ENCODE results near the gene HRH2. TPM values are rescaled to one million over a fixed set of nuclear protein-coding genes. Genes with fewer than 3 reads are reported as not detected.

Gene HRH2
- polyA plus RNA-seq, 2 donors: 0.18 to 0.40 TPM

GRCh38 chr5:175670372-175670771 is 12.5 kb downstream of the HRH2 start:
- Histone ChIP-seq H3K36me3 (ENCODE audit: control insufficient read depth in 2 of 2, insufficient read depth in 2 of 2, low read length in 1 of 2) (no peaks in the 10 kb centered on the region), H3K9me3 (ENCODE audit: control insufficient read depth in 2 of 2, insufficient read depth in 1 of 2, low read depth in 1 of 2, low read length in 1 of 2) (no peaks in the 10 kb centered on the region), H3K27ac (ENCODE audit: low read depth in 2 of 2, low read length in 1 of 2) (no peak overlapping the region), H3K4me3 (ENCODE audit: low read depth in 1 of 2, low read length in 2 of 2) (no peak overlapping the region), H3K27me3 (ENCODE audit: control insufficient read depth in 1 of 2, insufficient read depth in 2 of 2, low read length in 2 of 2) (no peaks in the 10 kb centered on the region), H3K4me1 (ENCODE audit: control insufficient read depth in 2 of 2, insufficient read depth in 2 of 2, low read length in 1 of 2) (no peaks in the 10 kb centered on the region)
- WGBS, 2 donors: 87 to 96% methylated on average over 3 of the region's 3 CpGs

- Histone ChIP-seq H3K9me3 (ENCODE audit: control insufficient read depth in 2 of 2, insufficient read depth in 1 of 2, low read depth in 1 of 2, low read length in 1 of 2) (no peaks in the 10 kb centered on the region), H3K27me3 (ENCODE audit: control insufficient read depth in 1 of 2, insufficient read depth in 2 of 2, low read length in 2 of 2) (no peaks in the 10 kb centered on the region), H3K36me3 (ENCODE audit: control insufficient read depth in 2 of 2, insufficient read depth in 2 of 2, low read length in 1 of 2) (no peaks in the 10 kb centered on the region), H3K27ac (ENCODE audit: low read depth in 2 of 2, low read length in 1 of 2) (no peak overlapping the region), H3K4me1 (ENCODE audit: control insufficient read depth in 2 of 2, insufficient read depth in 2 of 2, low read length in 1 of 2) (no peaks in the 10 kb centered on the region), H3K4me3 (ENCODE audit: low read depth in 1 of 2, low read length in 2 of 2) (no peak overlapping the region)
- WGBS, 2 donors: 20 to 26% methylated on average over 4 of the region's 4 CpGs
Observed at GRCh38 chr5:175671013-175671412, 13.1 kb downstream of the HRH2 start.

- H3K27me3 ChIP-seq (ENCODE audit: control insufficient read depth in 1 of 2, insufficient read depth in 2 of 2, low read length in 2 of 2): no peaks in the 10 kb centered on the region
- H3K4me1 ChIP-seq (ENCODE audit: control insufficient read depth in 2 of 2, insufficient read depth in 2 of 2, low read length in 1 of 2): no peaks in the 10 kb centered on the region
Observed at GRCh38 chr5:175672976-175673648, 15.2 kb downstream of the HRH2 start.

GRCh38 chr5:175674731-175675346 is 17.0 kb downstream of the HRH2 start:
- Histone ChIP-seq H3K9me3 (ENCODE audit: control insufficient read depth in 2 of 2, insufficient read depth in 1 of 2, low read depth in 1 of 2, low read length in 1 of 2) (no peaks in the 10 kb centered on the region), H3K4me3 (ENCODE audit: low read depth in 1 of 2, low read length in 2 of 2) (no peak overlapping the region), H3K27ac (ENCODE audit: low read depth in 2 of 2, low read length in 1 of 2) (no peak overlapping the region), H3K4me1 (ENCODE audit: control insufficient read depth in 2 of 2, insufficient read depth in 2 of 2, low read length in 1 of 2) (no peaks in the 10 kb centered on the region), H3K36me3 (ENCODE audit: control insufficient read depth in 2 of 2, insufficient read depth in 2 of 2, low read length in 1 of 2) (no peaks in the 10 kb centered on the region), H3K27me3 (ENCODE audit: control insufficient read depth in 1 of 2, insufficient read depth in 2 of 2, low read length in 2 of 2) (no peaks in the 10 kb centered on the region)
- WGBS, 2 donors: 74 to 85% methylated on average over 5 of the region's 5 CpGs

More at GRCh38 chr5:175672976-175673648, 15.2 kb downstream of the HRH2 start:
- H3K27ac ChIP-seq (ENCODE audit: low read depth in 2 of 2, low read length in 1 of 2): no peak overlapping the region
- no peaks in the 10 kb centered on the region for H3K36me3 ChIP-seq (ENCODE audit: control insufficient read depth in 2 of 2, insufficient read depth in 2 of 2, low read length in 1 of 2)
- no peak overlapping the region for H3K4me3 ChIP-seq (ENCODE audit: low read depth in 1 of 2, low read length in 2 of 2)
- H3K9me3 ChIP-seq (ENCODE audit: control insufficient read depth in 2 of 2, insufficient read depth in 1 of 2, low read depth in 1 of 2, low read length in 1 of 2): no peaks in the 10 kb centered on the region
- 55 to 63% methylated on average over 12 of the region's 12 CpGs for WGBS, 2 donors

GRCh38 chr5:175675873-175676272 is 18.0 kb downstream of the HRH2 start:
- Histone ChIP-seq H3K4me3 (ENCODE audit: low read depth in 1 of 2, low read length in 2 of 2) (no peak overlapping the region), H3K27ac (ENCODE audit: low read depth in 2 of 2, low read length in 1 of 2) (no peak overlapping the region), H3K27me3 (ENCODE audit: control insufficient read depth in 1 of 2, insufficient read depth in 2 of 2, low read length in 2 of 2) (no peaks in the 10 kb centered on the region), H3K36me3 (ENCODE audit: control insufficient read depth in 2 of 2, insufficient read depth in 2 of 2, low read length in 1 of 2) (no peaks in the 10 kb centered on the region), H3K4me1 (ENCODE audit: control insufficient read depth in 2 of 2, insufficient read depth in 2 of 2, low read length in 1 of 2) (no peaks in the 10 kb centered on the region), H3K9me3 (ENCODE audit: control insufficient read depth in 2 of 2, insufficient read depth in 1 of 2, low read depth in 1 of 2, low read length in 1 of 2) (no peaks in the 10 kb centered on the region)
- 71 to 72% methylated on average over 10 of the region's 10 CpGs for WGBS, 2 donors

- H3K27ac ChIP-seq (ENCODE audit: low read depth in 2 of 2, low read length in 1 of 2): no peak overlapping the region
- H3K4me1 ChIP-seq (ENCODE audit: control insufficient read depth in 2 of 2, insufficient read depth in 2 of 2, low read length in 1 of 2): no peaks in the 10 kb centered on the region
- H3K4me3 ChIP-seq (ENCODE audit: low read depth in 1 of 2, low read length in 2 of 2): no peak overlapping the region
- WGBS, 2 donors: 67 to 75% methylated on average over 12 to 13 of the region's 13 CpGs
- H3K27me3 ChIP-seq (ENCODE audit: control insufficient read depth in 1 of 2, insufficient read depth in 2 of 2, low read length in 2 of 2): no peaks in the 10 kb centered on the region
- H3K36me3 ChIP-seq (ENCODE audit: control insufficient read depth in 2 of 2, insufficient read depth in 2 of 2, low read length in 1 of 2): no peaks in the 10 kb centered on the region
- no peaks in the 10 kb centered on the region for H3K9me3 ChIP-seq (ENCODE audit: control insufficient read depth in 2 of 2, insufficient read depth in 1 of 2, low read depth in 1 of 2, low read length in 1 of 2)
Observed at GRCh38 chr5:175677571-175677970, 19.7 kb downstream of the HRH2 start.

DNA sequence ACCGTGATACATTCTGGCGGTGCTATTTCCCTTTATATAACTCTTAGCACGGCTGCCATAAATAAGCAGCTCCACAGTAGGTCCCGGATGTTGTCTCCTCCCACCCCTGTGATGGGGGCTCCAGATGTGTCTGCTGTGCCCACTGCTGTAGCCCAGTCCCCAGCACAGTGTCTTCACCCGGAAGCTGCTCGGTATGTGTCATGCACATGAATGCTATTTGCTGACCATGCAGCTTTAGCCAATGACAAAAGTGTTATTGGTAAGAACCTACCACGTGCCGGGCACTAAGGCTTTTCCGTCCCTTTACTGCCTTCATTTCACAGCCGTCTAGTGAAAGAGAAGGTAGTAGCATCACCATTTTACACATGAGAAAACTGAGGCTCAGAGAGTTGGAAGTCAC is 20.2 kb downstream of the HRH2 start:
- H3K4me1 ChIP-seq (ENCODE audit: control insufficient read depth in 2 of 2, insufficient read depth in 2 of 2, low read length in 1 of 2): peaks cover 0 to under 1% of the 10 kb centered on the region in 2 donors
- H3K36me3 ChIP-seq (ENCODE audit: control insufficient read depth in 2 of 2, insufficient read depth in 2 of 2, low read length in 1 of 2): no peaks in the 10 kb centered on the region
- H3K9me3 ChIP-seq (ENCODE audit: control insufficient read depth in 2 of 2, insufficient read depth in 1 of 2, low read depth in 1 of 2, low read length in 1 of 2): no peaks in the 10 kb centered on the region
- no peaks in the 10 kb centered on the region for H3K27me3 ChIP-seq (ENCODE audit: control insufficient read depth in 1 of 2, insufficient read depth in 2 of 2, low read length in 2 of 2)
- no peak overlapping the region for H3K27ac ChIP-seq (ENCODE audit: low read depth in 2 of 2, low read length in 1 of 2)
- no peak overlapping the region for H3K4me3 ChIP-seq (ENCODE audit: low read depth in 1 of 2, low read length in 2 of 2)
- 86 to 87% methylated on average over 10 of the region's 10 CpGs for WGBS, 2 donors

DNA sequence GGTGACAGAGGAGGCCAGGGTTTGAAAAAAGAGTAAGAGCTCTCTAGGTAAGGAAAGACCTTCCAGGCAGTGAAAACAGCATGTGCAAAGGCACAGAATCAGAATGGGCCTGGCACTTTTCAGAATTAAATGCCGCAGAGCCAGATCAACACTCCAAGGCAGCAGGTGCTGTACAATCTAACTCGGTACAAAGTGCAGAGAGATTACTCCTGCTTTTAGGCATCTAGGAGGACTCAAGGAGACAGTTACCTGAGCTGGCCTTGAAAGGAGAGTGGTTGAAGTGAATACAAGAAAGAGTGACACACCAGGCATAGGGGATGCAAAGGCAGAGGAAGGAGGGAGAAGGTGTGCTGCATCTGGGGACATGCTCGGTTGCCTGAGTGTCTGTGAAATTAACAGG is 21.5 kb downstream of the HRH2 start:
- Histone ChIP-seq H3K4me1 (ENCODE audit: control insufficient read depth in 2 of 2, insufficient read depth in 2 of 2, low read length in 1 of 2) (peaks cover 0 to 3% of the 10 kb centered on the region in 2 donors), H3K36me3 (ENCODE audit: control insufficient read depth in 2 of 2, insufficient read depth in 2 of 2, low read length in 1 of 2) (no peaks in the 10 kb centered on the region), H3K27me3 (ENCODE audit: control insufficient read depth in 1 of 2, insufficient read depth in 2 of 2, low read length in 2 of 2) (no peaks in the 10 kb centered on the region), H3K4me3 (ENCODE audit: low read depth in 1 of 2, low read length in 2 of 2) (no peak overlapping the region), H3K27ac (ENCODE audit: low read depth in 2 of 2, low read length in 1 of 2) (no peak overlapping the region), H3K9me3 (ENCODE audit: control insufficient read depth in 2 of 2, insufficient read depth in 1 of 2, low read depth in 1 of 2, low read length in 1 of 2) (no peaks in the 10 kb centered on the region)
- 72 to 89% methylated on average over 3 of the region's 3 CpGs for WGBS, 2 donors

GRCh38 chr5:175680020-175680419 is 22.1 kb downstream of the HRH2 start:
- Histone ChIP-seq H3K4me1 (ENCODE audit: control insufficient read depth in 2 of 2, insufficient read depth in 2 of 2, low read length in 1 of 2) (peaks cover 0 to 3% of the 10 kb centered on the region in 2 donors), H3K27me3 (ENCODE audit: control insufficient read depth in 1 of 2, insufficient read depth in 2 of 2, low read length in 2 of 2) (no peaks in the 10 kb centered on the region), H3K9me3 (ENCODE audit: control insufficient read depth in 2 of 2, insufficient read depth in 1 of 2, low read depth in 1 of 2, low read length in 1 of 2) (no peaks in the 10 kb centered on the region), H3K36me3 (ENCODE audit: control insufficient read depth in 2 of 2, insufficient read depth in 2 of 2, low read length in 1 of 2) (no peaks in the 10 kb centered on the region), H3K27ac (ENCODE audit: low read depth in 2 of 2, low read length in 1 of 2) (no peak overlapping the region), H3K4me3 (ENCODE audit: low read depth in 1 of 2, low read length in 2 of 2) (no peak overlapping the region)
- 80 to 84% methylated on average over 8 of the region's 8 CpGs for WGBS, 2 donors

DNA sequence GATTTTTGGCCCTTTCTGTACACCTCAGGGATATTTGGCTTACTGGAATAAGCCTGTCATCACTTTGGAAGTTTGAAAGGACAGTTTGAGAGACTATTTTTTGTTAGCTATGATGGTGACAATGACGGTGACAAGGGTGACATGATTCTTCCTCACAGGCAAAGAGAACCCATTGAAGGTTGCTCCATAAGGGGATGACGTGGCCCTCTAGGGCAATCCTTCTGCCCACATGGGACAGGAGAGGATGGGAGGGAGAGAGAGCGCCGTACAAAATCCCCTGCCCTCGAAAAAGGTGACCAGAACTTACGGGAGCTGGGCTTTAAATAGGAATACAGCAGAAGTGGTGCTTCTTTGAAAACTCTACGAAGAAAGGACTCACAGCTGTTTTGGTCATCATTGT is 22.6 kb downstream of the HRH2 start:
- Histone ChIP-seq H3K4me1 (ENCODE audit: control insufficient read depth in 2 of 2, insufficient read depth in 2 of 2, low read length in 1 of 2) (peaks cover 0 to 3% of the 10 kb centered on the region in 2 donors), H3K9me3 (ENCODE audit: control insufficient read depth in 2 of 2, insufficient read depth in 1 of 2, low read depth in 1 of 2, low read length in 1 of 2) (no peaks in the 10 kb centered on the region), H3K36me3 (ENCODE audit: control insufficient read depth in 2 of 2, insufficient read depth in 2 of 2, low read length in 1 of 2) (no peaks in the 10 kb centered on the region), H3K27me3 (ENCODE audit: control insufficient read depth in 1 of 2, insufficient read depth in 2 of 2, low read length in 2 of 2) (no peaks in the 10 kb centered on the region), H3K4me3 (ENCODE audit: low read depth in 1 of 2, low read length in 2 of 2) (no peak overlapping the region), H3K27ac (ENCODE audit: low read depth in 2 of 2, low read length in 1 of 2) (no peak overlapping the region)
- WGBS, 2 donors: 82 to 88% methylated on average over 7 of the region's 7 CpGs
